ENCODE measurements around the gene BSCL2. TPM values are rescaled to one million over a fixed set of nuclear protein-coding genes. Genes with fewer than 3 reads are reported as not detected.
A peak's percentile ranks its signal among the peaks of the same experiment; 100 is the strongest.
"Not testable (repeated sequence)": the region's sequence is repeated elsewhere in the genome, so short reads cannot be mapped to it uniquely, and the experiment has no call there.

BSCL2 gene
- total and polyA plus RNA-seq, 9 donors = 18.7 to 26.5 (median 21.5) TPM

- no peak for DNase-seq
- H3K9me3 ChIP-seq (replicated peaks; ENCODE audit: control insufficient read depth, low read depth, low read length) = no peaks in the 10 kb centered on the region
- peaks cover 29% of the 10 kb centered on the region for H3K4me1 ChIP-seq (ENCODE audit: control insufficient read depth, insufficient read depth, low read length)
- H3K4me3 ChIP-seq (ENCODE audit: low read length) = no peak overlapping the region
- peaks cover 32% of the 10 kb centered on the region for H3K36me3 ChIP-seq (ENCODE audit: control insufficient read depth, insufficient read depth, low read length)
- 65% methylated on average over 5 of the region's 6 CpGs for WGBS (ENCODE audit: insufficient coverage)
- H3K27me3 ChIP-seq (ENCODE audit: control insufficient read depth, insufficient read depth, low read length) = no peaks in the 10 kb centered on the region
- H3K27ac ChIP-seq (ENCODE audit: low read length) = no peak overlapping the region
Observed at GRCh38 chr11:62676698-62677097, 30.5 kb downstream of the BSCL2 start.

- Histone ChIP-seq H3K4me1 (ENCODE audit: control insufficient read depth, insufficient read depth, low read length) (peaks cover 27% of the 10 kb centered on the region), H3K36me3 (ENCODE audit: control insufficient read depth, insufficient read depth, low read length) (peaks cover 32% of the 10 kb centered on the region)
- H3K9me3 ChIP-seq (replicated peaks; ENCODE audit: control insufficient read depth, low read depth, low read length); H3K27ac ChIP-seq (ENCODE audit: low read length); H3K27me3 ChIP-seq (ENCODE audit: control insufficient read depth, insufficient read depth, low read length); DNase-seq; H3K4me3 ChIP-seq (ENCODE audit: low read length): not testable (repeated sequence)
- WGBS (ENCODE audit: insufficient coverage) = 87% methylated on average over 3 of the region's 10 CpGs
Observed at GRCh38 chr11:62675415-62675814, 31.8 kb downstream of the BSCL2 start.

DNA sequence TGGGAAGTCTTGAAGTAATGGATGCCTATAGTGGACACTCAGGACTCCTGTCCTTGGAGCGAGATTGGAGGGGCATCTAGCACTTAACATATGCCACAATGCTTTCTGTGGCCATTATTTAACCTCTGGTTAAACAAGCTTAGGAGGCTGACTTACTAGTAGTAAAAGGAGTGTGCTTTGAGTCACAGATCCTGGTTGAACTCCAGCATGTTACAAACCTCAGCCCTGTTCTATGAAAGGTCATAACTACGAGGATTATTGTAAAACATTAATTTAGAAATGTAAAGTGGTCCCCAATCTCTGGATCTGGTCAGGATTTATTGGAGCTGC, 34.1 kb downstream of the BSCL2 start:
- WGBS (ENCODE audit: insufficient coverage) = no CpG with 5 or more reads among the region's 2 CpGs
- Histone ChIP-seq H3K4me3 (ENCODE audit: low read length) (no peak overlapping the region), H3K27me3 (ENCODE audit: control insufficient read depth, insufficient read depth, low read length) (no peaks in the 10 kb centered on the region), H3K36me3 (ENCODE audit: control insufficient read depth, insufficient read depth, low read length) (peaks cover 32% of the 10 kb centered on the region), H3K4me1 (ENCODE audit: control insufficient read depth, insufficient read depth, low read length) (peaks cover 30% of the 10 kb centered on the region), H3K27ac (ENCODE audit: low read length) (no peak overlapping the region), H3K9me3 (replicated peaks; ENCODE audit: control insufficient read depth, low read depth, low read length) (no peaks in the 10 kb centered on the region)
- DNase-seq = no peak

DNA sequence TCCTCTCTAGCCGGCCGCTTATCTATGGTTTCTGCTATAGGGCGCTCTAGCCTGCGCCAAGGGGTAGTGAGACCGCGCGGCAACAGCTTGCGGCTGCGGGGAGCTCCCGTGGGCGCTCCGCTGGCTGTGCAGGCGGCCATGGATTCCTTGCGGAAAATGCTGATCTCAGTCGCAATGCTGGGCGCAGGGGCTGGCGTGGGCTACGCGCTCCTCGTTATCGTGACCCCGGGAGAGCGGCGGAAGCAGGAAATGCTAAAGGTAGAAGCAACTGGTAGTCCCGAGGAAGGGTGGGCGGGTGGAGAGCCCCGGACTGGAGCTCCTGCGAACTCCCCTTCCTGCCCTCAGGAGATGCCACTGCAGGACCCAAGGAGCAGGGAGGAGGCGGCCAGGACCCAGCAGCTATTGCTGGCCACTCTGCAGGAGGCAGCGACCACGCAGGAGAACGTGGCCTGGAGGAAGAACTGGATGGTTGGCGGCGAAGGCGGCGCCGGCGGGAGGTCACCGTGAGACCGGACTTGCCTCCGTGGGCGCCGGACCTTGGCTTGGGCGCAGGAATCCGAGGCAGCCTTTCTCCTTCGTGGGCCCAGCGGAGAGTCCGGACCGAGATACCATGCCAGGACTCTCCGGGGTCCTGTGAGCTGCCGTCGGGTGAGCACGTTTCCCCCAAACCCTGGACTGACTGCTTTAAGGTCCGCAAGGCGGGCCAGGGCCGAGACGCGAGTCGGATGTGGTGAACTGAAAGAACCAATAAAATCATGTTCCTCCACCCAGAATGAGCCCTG, 35.4 kb downstream of the BSCL2 start, which contains the start of the genes LBHD1 and UQCC3:
Gene LBHD1, minus strand, starts transcription at position 660 of the 782 bp plus-strand sequence. CDS start 2,236 bp downstream, outside the sequence.
Gene UQCC3, plus strand, starts transcription at position 66 of the 782 bp plus-strand sequence. Its CDS starts 73 bp downstream, at position 139.
- under 1% methylated on average over 50 of the region's 59 CpGs for WGBS (ENCODE audit: insufficient coverage)
- H3K36me3 ChIP-seq (ENCODE audit: control insufficient read depth, insufficient read depth, low read length) = peaks cover 30% of the 10 kb centered on the region
- no peaks in the 10 kb centered on the region for H3K9me3 ChIP-seq (replicated peaks; ENCODE audit: control insufficient read depth, low read depth, low read length)
- peaks cover 29% of the 10 kb centered on the region for H3K4me1 ChIP-seq (ENCODE audit: control insufficient read depth, insufficient read depth, low read length)
- no peaks in the 10 kb centered on the region for H3K27me3 ChIP-seq (ENCODE audit: control insufficient read depth, insufficient read depth, low read length)
- peak within 1 kb of the TSS; percentile 77 for H3K4me3 ChIP-seq (ENCODE audit: low read length)
- DNase-seq = peak; percentile 94
- H3K27ac ChIP-seq (ENCODE audit: low read length) = peak within 1 kb of the TSS; percentile 96

- DNase-seq = no peak
- H3K4me1 ChIP-seq (ENCODE audit: control insufficient read depth, insufficient read depth, low read length) = peaks cover 35% of the 10 kb centered on the region
- H3K9me3 ChIP-seq (replicated peaks; ENCODE audit: control insufficient read depth, low read depth, low read length) = no peaks in the 10 kb centered on the region
- H3K27ac ChIP-seq (ENCODE audit: low read length) = peak overlapping the region; percentile 96
- 0% methylated on average over 8 of the region's 17 CpGs for WGBS (ENCODE audit: insufficient coverage)
- no peaks in the 10 kb centered on the region for H3K27me3 ChIP-seq (ENCODE audit: control insufficient read depth, insufficient read depth, low read length)
- H3K4me3 ChIP-seq (ENCODE audit: low read length) = peak overlapping the region; percentile 77
- peaks cover 30% of the 10 kb centered on the region for H3K36me3 ChIP-seq (ENCODE audit: control insufficient read depth, insufficient read depth, low read length)
Observed at GRCh38 chr11:62671236-62671607, 36.0 kb downstream of the BSCL2 start.

DNA sequence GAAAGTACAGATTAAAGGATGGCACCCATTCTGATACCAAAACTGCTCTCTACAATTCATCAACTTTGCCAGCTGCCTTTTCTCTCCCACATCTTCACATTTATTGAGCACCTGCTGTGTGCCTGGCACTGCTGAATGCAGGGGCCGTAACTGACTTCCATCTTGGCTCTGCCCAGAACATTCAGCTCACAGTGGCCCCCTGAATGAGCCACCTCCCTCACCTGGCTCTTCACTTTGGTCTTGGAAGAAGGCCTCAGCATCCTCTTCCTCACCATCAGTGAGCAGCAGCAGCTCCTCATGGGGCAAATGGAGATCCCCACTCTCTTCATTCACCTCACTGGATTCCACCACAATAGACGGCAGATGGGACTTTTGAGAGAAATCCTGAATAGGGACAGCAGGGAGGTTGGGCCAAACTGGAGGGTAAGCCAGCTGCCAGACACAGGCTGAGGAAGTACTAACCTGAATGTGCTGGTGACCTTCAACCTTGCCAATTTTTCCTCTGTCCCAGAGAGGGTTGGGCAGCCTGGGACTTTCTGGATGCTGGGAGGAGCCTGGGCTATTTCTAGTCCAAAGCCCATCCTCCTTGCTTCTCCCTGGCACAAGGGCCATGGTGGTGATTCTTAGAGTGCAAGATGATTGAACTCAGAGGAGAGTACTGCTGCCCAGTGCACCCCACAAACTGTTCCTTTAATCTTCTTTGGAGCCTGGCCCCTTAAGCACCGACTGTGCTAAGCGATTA, 37.6 kb downstream of the BSCL2 start:
- peaks cover 29% of the 10 kb centered on the region for H3K36me3 ChIP-seq (ENCODE audit: control insufficient read depth, insufficient read depth, low read length)
- WGBS (ENCODE audit: insufficient coverage) = 78% methylated on average over 1 of the region's 4 CpGs
- H3K4me3 ChIP-seq (ENCODE audit: low read length) = no peak overlapping the region
- peaks cover 39% of the 10 kb centered on the region for H3K4me1 ChIP-seq (ENCODE audit: control insufficient read depth, insufficient read depth, low read length)
- DNase-seq = no peak
- H3K27ac ChIP-seq (ENCODE audit: low read length) = no peak overlapping the region
- no peaks in the 10 kb centered on the region for H3K27me3 ChIP-seq (ENCODE audit: control insufficient read depth, insufficient read depth, low read length)
- H3K9me3 ChIP-seq (replicated peaks; ENCODE audit: control insufficient read depth, low read depth, low read length) = no peaks in the 10 kb centered on the region

- peaks cover 32% of the 10 kb centered on the region for H3K4me1 ChIP-seq (ENCODE audit: control insufficient read depth, insufficient read depth, low read length)
- no CpG with 5 or more reads among the region's 2 CpGs for whole genome bisulfite sequencing (ENCODE audit: insufficient coverage)
- peaks cover 23% of the 10 kb centered on the region for H3K36me3 ChIP-seq (ENCODE audit: control insufficient read depth, insufficient read depth, low read length)
- no peaks in the 10 kb centered on the region for H3K9me3 ChIP-seq (replicated peaks; ENCODE audit: control insufficient read depth, low read depth, low read length)
- H3K4me3 ChIP-seq (ENCODE audit: low read length) = no peak overlapping the region
- no peak overlapping the region for H3K27ac ChIP-seq (ENCODE audit: low read length)
- no peaks in the 10 kb centered on the region for H3K27me3 ChIP-seq (ENCODE audit: control insufficient read depth, insufficient read depth, low read length)
- no peak for DNase-seq
Observed at GRCh38 chr11:62667460-62667859, 39.8 kb downstream of the BSCL2 start.

- H3K4me3 ChIP-seq (ENCODE audit: low read length) = peak overlapping the region; percentile 95
- peak overlapping the region; percentile 97 for H3K27ac ChIP-seq (ENCODE audit: low read length)
- no peaks in the 10 kb centered on the region for H3K27me3 ChIP-seq (ENCODE audit: control insufficient read depth, insufficient read depth, low read length)
- H3K4me1 ChIP-seq (ENCODE audit: control insufficient read depth, insufficient read depth, low read length) = peaks cover 28% of the 10 kb centered on the region
- 48% methylated on average over 8 of the region's 16 CpGs for WGBS (ENCODE audit: insufficient coverage)
- no peaks in the 10 kb centered on the region for H3K9me3 ChIP-seq (replicated peaks; ENCODE audit: control insufficient read depth, low read depth, low read length)
- no peak for DNase-seq
- H3K36me3 ChIP-seq (ENCODE audit: control insufficient read depth, insufficient read depth, low read length) = peaks cover 28% of the 10 kb centered on the region
Observed at GRCh38 chr11:62666259-62666926, 40.8 kb downstream of the BSCL2 start.

- WGBS (ENCODE audit: insufficient coverage) = 2% methylated on average over 37 of the region's 39 CpGs
- Histone ChIP-seq H3K27me3 (ENCODE audit: control insufficient read depth, insufficient read depth, low read length) (no peaks in the 10 kb centered on the region), H3K4me3 (ENCODE audit: low read length) (peak overlapping the region; percentile 95), H3K4me1 (ENCODE audit: control insufficient read depth, insufficient read depth, low read length) (peaks cover 25% of the 10 kb centered on the region), H3K27ac (ENCODE audit: low read length) (peak overlapping the region; percentile 97), H3K36me3 (ENCODE audit: control insufficient read depth, insufficient read depth, low read length) (peaks cover 28% of the 10 kb centered on the region), H3K9me3 (replicated peaks; ENCODE audit: control insufficient read depth, low read depth, low read length) (no peaks in the 10 kb centered on the region)
- DNase-seq = no peak
Observed at GRCh38 chr11:62665599-62666258, 41.5 kb downstream of the BSCL2 start.

Data from muscle of leg (tissue), 11 donors.